A549 (cell line): Measurements from ENCODE around the gene TTLL11. TPM values are rescaled to one million over a fixed set of nuclear protein-coding genes. Genes with fewer than 3 reads are reported as not detected.

Experiments used
- ATAC-seq, 2 experiments: fragments of 200-7000 bp in 1 of 2; fragments of >200 bp in 1 of 2; cut with Nextera tagmentation in 1 of 2; cut with Tn5 transposase in 1 of 2; 3 replicates each; pipeline versions ENCODE4 v1.8.0 to v1.9.1; 2018 to 2020; ENCODE audit warnings: mild to moderate bottlenecking in 1 of 2, moderate library complexity in 1 of 2
- CTCF ChIA-PET: fragments of 300-600 bp; sonication (Branson Sonifier 250); formaldehyde crosslinking; extraction: SDS; loops from one replicate; lab custom pipeline; 2021; ENCODE audit warnings: antibody characterized with exemption, inconsistent platforms; lab: Yijun Ruan, JAX
- POLR2A ChIA-PET: fragments of 350-600 bp; formaldehyde crosslinking; extraction: SDS; loops from one replicate; lab custom pipeline; 2021; ENCODE audit warnings: antibody characterized with exemption, inconsistent platforms; lab: Yijun Ruan, JAX
- DNase-seq, 2 experiments: peaks; one replicate each; pipeline versions ENCODE4 v3.0.0 to v3.0.0-alpha.2; 2011 to 2016; ENCODE audit warnings: low read depth in 1 of 2, low spot score in 1 of 2
- FAIRE-seq: peaks from 2 replicates; lab custom pipeline; 2011; peaks lifted over from hg19 to GRCh38; lab: Jason Lieb, UNC
- H3K27ac ChIP-seq, 2 experiments: fragments of >200 bp; sonication (Bioruptor Twin); formaldehyde crosslinking; 3 replicates each; pipeline ENCODE4 v1.5.1; 2016 to 2017
- H3K4me1 ChIP-seq: fragments of >200 bp; sonication (Bioruptor Twin); formaldehyde crosslinking; 3 replicates; pipeline ENCODE4 v1.6.1; 2016
- H3K4me2 ChIP-seq: fragments of >200 bp; sonication (Bioruptor Twin); formaldehyde crosslinking; 3 replicates; pipeline ENCODE4 v1.6.1; 2016
- H3K4me3 ChIP-seq: fragments of >200 bp; sonication (Bioruptor Twin); formaldehyde crosslinking; 3 replicates; pipeline ENCODE4 v1.5.1; 2016
- H3K9me3 ChIP-seq: fragments of >200 bp; sonication (Bioruptor Twin); formaldehyde crosslinking; 3 replicates; pipeline ENCODE4 v1.6.1; 2016
- CEBPB ChIP-seq, 2 experiments: fragments of >200 bp in 1 of 2; sonication (Bioruptor Twin) in 1 of 2; formaldehyde crosslinking in 1 of 2; IDR thresholded peaks; 2 replicates each; pipeline ENCODE4 v1.6.1; 2012 to 2016
- CHD2 ChIP-seq: fragments of 150-350 bp; IDR thresholded peaks from 2 replicates; pipeline ENCODE4 v1.6.1; 2014; ENCODE audit warnings: low read length; ENCODE audit not compliant: partially characterized antibody
- CTCF ChIP-seq: fragments of >200 bp; sonication (Bioruptor Twin); formaldehyde crosslinking; IDR thresholded peaks from 3 replicates; pipeline ENCODE4 v1.5.1; 2016
- ESRRA ChIP-seq: fragments of 150-350 bp; IDR thresholded peaks from 2 replicates; pipeline ENCODE4 v1.6.1; 2014; ENCODE audit warnings: mild to moderate bottlenecking, low read length, borderline replicate concordance
- HES2 ChIP-seq: fragments of >200 bp; sonication (Bioruptor Twin); formaldehyde crosslinking; IDR thresholded peaks from 2 replicates; pipeline ENCODE4 v1.6.1; 2016
- HMGXB4 ChIP-seq: fragments of 250-450 bp; sonication (Bioruptor Pico); IDR thresholded peaks from 2 replicates; pipeline ENCODE4 v1.5.0; 2021; ENCODE audit warnings: mild to moderate bottlenecking, moderate library complexity, borderline replicate concordance
- HOXB5 ChIP-seq: fragments of 250-450 bp; sonication (Bioruptor Pico); IDR thresholded peaks from 2 replicates; pipeline ENCODE4 v1.5.0; 2020; ENCODE audit warnings: mild to moderate bottlenecking, moderate library complexity
- JUN ChIP-seq, 2 experiments: fragments of >200 bp; sonication (Bioruptor Twin); formaldehyde crosslinking; IDR thresholded peaks; 2 replicates in 1 of 2; 3 replicates in 1 of 2; pipeline ENCODE4 v1.6.1; 2016 to 2017
- MAX ChIP-seq: IDR thresholded peaks from 2 replicates; pipeline ENCODE4 v1.6.1; 2012
- PBX3 ChIP-seq: IDR thresholded peaks from 2 replicates; pipeline ENCODE4 v1.6.1; 2012
- POLR2AphosphoS2 ChIP-seq: conservative IDR thresholded peaks from 2 replicates; pipeline ENCODE4 v1.6.1; 2012; ENCODE audit warnings: low read length, improper control_type of control experiment, inconsistent platforms
- RARB ChIP-seq: fragments of 250-450 bp; sonication (Bioruptor Pico); IDR thresholded peaks from 2 replicates; pipeline ENCODE4 v1.8.0; 2021; ENCODE audit warnings: mild to moderate bottlenecking, moderate library complexity
- RFX5 ChIP-seq: fragments of 450-650 bp; IDR thresholded peaks from 2 replicates; pipeline ENCODE4 v1.7.1; 2014; ENCODE audit warnings: antibody characterized with exemption, mild to moderate bottlenecking, moderate library complexity
- SMC3 ChIP-seq: fragments of >200 bp; sonication (Bioruptor Twin); formaldehyde crosslinking; IDR thresholded peaks from 3 replicates; pipeline ENCODE4 v1.6.1; 2018; ENCODE audit warnings: inconsistent platforms
- SREBF2 ChIP-seq: fragments of 450-650 bp; IDR thresholded peaks from 2 replicates; pipeline ENCODE4 v1.6.1; 2014; ENCODE audit warnings: mild to moderate bottlenecking, moderate library complexity
- ZFP36 ChIP-seq: fragments of 450-650 bp; IDR thresholded peaks from 2 replicates; pipeline ENCODE4 v1.6.1; 2014; ENCODE audit warnings: borderline replicate concordance; ENCODE audit not compliant: partially characterized antibody
- ZNF302 ChIP-seq: fragments of 250-450 bp; sonication (Bioruptor Pico); IDR thresholded peaks from 2 replicates; pipeline ENCODE4 v1.9.0; 2021; ENCODE audit warnings: inconsistent platforms, mild to moderate bottlenecking, moderate library complexity
- WGBS: methylation state at CpG from one replicate; pipeline ENCODE4 v1.1.6; 2017; ENCODE audit errors: missing lambda C conversion rate; 5-methylcytosine and 5-hydroxymethylcytosine counted together
- polyA plus RNA-seq, 4 experiments: library from polyadenylated mRNA; depleted of rRNA in 3 of 4; stranded (reverse); fragments of >200 nt; fragmentation: RNase III in 1 of 4; extraction: RNeasy Plus Mini Kit Qiagen cat#74134 plus additional on column Dnase treatment in 1 of 4; gene quantifications; 2 replicates in 3 of 4; 3 replicates in 1 of 4; pipeline ENCODE4 v1.2.3, GENCODE V29; 2011 to 2017
- TF ChIP-seq, protein P1 (sequence below): fragments of 150-350 bp; IDR thresholded peaks from 2 replicates; pipeline ENCODE4 v1.6.1; 2014; ENCODE audit warnings: low read depth, mild to moderate bottlenecking, low read length
- TF ChIP-seq, protein P2 (sequence below): fragments of 200-600 bp; sonication (generic); IDR thresholded peaks from 2 replicates; pipeline ENCODE4 v1.6.1; 2016; ENCODE audit warnings: antibody characterized with exemption, mild to moderate bottlenecking, moderate library complexity

TTLL11 gene
- polyA plus RNA-seq, 2 of the 4 experiments (the other 2 are of a cell fraction), result 1.8 to 2.6 TPM

- Histone ChIP-seq H3K4me2 (no peak overlapping the region), H3K9me3 (no peaks in the 10 kb centered on the region), H3K27ac (no peak overlapping the region), H3K4me1 (peaks cover 5% of the 10 kb centered on the region), H3K4me3 (no peak overlapping the region)
- no peak for TF ChIP-seq ZNF302 (CRISPR knock-in tag)
- no peak for TF ChIP-seq POLR2AphosphoS2
- TF ChIP-seq SMC3, result no peak
- TF ChIP-seq JUN (IDR thresholded peaks at IDR 0.05), result no peak
- TF ChIP-seq CEBPB (IDR thresholded peaks at IDR 0.05), result no peak
- no peak for TF ChIP-seq HOXB5
- no peak for TF ChIP-seq HMGXB4 (CRISPR knock-in tag)
- TF ChIP-seq CHD2, result no peak
- no peak for TF ChIP-seq SREBF2
- TF ChIP-seq RARB (CRISPR knock-in tag), result no peak
- TF ChIP-seq MAX, result no peak
- WGBS, result 97% methylated on average over 4 of the region's 4 CpGs
- CTCF ChIA-PET, result interaction anchor here (0.8 to 5.5 kb wide), 17 partner anchors 9 to 451 kb away, joined by 3 to 34 read pairs (median 3); no protein-coding TSS in a partner anchor
- ATAC-seq (no peak), FAIRE-seq (no peak), DNase-seq (no peak)
- POLR2A ChIA-PET, result no interaction called here
Observed at GRCh38 chr9:121996783-121997182, 96.3 kb downstream of the TTLL11 start.

DNA sequence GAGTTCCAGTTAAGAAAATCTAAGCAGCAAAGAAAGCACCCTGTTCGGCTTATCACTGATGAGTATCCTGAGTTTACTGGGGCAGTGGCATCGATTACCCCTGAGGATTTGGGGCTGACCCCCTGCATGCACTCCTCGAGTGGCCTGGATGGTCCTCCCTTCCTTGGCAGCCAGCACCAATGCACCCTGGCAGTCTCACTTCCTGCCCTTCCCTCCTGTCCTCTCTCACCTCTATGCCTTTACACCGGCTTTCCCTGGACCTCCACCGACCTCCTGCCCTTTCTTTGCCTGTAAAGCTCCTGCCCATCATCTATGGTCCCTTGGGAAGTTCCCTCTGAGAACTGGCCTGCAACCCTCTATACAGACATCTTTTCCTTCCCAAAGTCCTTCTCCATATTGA, 97.1 kb downstream of the TTLL11 start:
- H3K4me1 ChIP-seq, result no peaks in the 10 kb centered on the region
- no peak overlapping the region for H3K4me2 ChIP-seq
- WGBS, result 62% methylated on average over 5 of the region's 5 CpGs
- H3K9me3 ChIP-seq, result no peaks in the 10 kb centered on the region
- DNase-seq (no peak), ATAC-seq (no peak), FAIRE-seq (no peak)
- ChIA-PET POLR2A (interaction anchor here (0.6 kb wide), 1 partner anchor 439 kb away, joined by 3 read pairs; no protein-coding TSS in a partner anchor), CTCF (interaction anchor here (0.7 to 5.5 kb wide), 23 partner anchors 8 to 450 kb away, joined by 3 to 34 read pairs (median 5); no protein-coding TSS in a partner anchor)
- no peak overlapping the region for H3K27ac ChIP-seq
- H3K4me3 ChIP-seq, result no peak overlapping the region
- TF ChIP-seq RARB (CRISPR knock-in tag) (no peak), JUN (IDR thresholded peaks at IDR 0.05) (no peak), HES2 (no peak), CTCF (no peak), ZFP36 (no peak), ESRRA (no peak), RFX5 (no peak), PBX3 (no peak)
- TF ChIP-seq, protein P1, sequence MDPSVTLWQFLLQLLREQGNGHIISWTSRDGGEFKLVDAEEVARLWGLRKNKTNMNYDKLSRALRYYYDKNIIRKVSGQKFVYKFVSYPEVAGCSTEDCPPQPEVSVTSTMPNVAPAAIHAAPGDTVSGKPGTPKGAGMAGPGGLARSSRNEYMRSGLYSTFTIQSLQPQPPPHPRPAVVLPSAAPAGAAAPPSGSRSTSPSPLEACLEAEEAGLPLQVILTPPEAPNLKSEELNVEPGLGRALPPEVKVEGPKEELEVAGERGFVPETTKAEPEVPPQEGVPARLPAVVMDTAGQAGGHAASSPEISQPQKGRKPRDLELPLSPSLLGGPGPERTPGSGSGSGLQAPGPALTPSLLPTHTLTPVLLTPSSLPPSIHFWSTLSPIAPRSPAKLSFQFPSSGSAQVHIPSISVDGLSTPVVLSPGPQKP, result no peak
- TF ChIP-seq, protein P2, sequence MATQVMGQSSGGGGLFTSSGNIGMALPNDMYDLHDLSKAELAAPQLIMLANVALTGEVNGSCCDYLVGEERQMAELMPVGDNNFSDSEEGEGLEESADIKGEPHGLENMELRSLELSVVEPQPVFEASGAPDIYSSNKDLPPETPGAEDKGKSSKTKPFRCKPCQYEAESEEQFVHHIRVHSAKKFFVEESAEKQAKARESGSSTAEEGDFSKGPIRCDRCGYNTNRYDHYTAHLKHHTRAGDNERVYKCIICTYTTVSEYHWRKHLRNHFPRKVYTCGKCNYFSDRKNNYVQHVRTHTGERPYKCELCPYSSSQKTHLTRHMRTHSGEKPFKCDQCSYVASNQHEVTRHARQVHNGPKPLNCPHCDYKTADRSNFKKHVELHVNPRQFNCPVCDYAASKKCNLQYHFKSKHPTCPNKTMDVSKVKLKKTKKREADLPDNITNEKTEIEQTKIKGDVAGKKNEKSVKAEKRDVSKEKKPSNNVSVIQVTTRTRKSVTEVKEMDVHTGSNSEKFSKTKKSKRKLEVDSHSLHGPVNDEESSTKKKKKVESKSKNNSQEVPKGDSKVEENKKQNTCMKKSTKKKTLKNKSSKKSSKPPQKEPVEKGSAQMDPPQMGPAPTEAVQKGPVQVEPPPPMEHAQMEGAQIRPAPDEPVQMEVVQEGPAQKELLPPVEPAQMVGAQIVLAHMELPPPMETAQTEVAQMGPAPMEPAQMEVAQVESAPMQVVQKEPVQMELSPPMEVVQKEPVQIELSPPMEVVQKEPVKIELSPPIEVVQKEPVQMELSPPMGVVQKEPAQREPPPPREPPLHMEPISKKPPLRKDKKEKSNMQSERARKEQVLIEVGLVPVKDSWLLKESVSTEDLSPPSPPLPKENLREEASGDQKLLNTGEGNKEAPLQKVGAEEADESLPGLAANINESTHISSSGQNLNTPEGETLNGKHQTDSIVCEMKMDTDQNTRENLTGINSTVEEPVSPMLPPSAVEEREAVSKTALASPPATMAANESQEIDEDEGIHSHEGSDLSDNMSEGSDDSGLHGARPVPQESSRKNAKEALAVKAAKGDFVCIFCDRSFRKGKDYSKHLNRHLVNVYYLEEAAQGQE, result no peak
